Stimulated activated CD8-positive, alpha-beta memory T cell treated with anti-CD3 and anti-CD28 coated beads, Interleukin-2, amount 100 ng/mL, for 48 hours (primary cell): ENCODE measurements around the gene ASB10.

ENCODE experiments used
- DNase-seq, 2 donors: peaks; one replicate each; pipeline ENCODE4 v3.0.0-alpha.2; 2020; ENCODE audit warnings: low read depth in 2 of 2

ASB10 gene

DNA sequence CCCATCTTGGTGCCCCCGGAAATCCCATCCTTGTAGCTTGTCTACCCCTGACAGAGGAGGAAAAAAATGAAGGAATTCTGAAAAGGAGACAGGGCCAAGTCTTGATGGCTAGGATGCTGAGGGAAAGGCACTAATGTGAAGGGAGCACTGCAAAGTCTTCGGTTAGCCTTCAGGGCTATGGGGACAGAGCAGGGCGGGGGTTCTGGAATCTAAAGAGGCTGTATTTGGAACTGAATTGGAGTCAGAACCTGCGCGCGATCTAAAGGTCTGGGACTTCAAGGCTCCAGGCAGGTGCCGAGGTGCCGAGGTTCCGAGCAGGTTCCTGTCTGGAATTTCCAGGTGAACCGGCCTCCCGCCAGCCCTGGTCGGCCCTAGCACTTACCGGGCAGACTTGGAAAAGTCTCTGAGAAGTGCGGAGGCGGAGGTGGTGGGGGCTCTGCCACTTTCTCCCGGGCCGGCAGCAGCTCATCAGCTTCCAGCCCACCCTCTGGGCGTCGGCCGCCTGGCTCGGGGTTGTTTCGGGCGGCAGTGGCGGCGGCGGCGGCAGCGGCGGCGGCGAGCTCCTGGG, 20.3 kb downstream of the ASB10 start:
- no peak for DNase-seq

- DNase-seq: no peak
Measured at GRCh38 chr7:151161757-151162156, 25.3 kb downstream of the ASB10 start.

DNA sequence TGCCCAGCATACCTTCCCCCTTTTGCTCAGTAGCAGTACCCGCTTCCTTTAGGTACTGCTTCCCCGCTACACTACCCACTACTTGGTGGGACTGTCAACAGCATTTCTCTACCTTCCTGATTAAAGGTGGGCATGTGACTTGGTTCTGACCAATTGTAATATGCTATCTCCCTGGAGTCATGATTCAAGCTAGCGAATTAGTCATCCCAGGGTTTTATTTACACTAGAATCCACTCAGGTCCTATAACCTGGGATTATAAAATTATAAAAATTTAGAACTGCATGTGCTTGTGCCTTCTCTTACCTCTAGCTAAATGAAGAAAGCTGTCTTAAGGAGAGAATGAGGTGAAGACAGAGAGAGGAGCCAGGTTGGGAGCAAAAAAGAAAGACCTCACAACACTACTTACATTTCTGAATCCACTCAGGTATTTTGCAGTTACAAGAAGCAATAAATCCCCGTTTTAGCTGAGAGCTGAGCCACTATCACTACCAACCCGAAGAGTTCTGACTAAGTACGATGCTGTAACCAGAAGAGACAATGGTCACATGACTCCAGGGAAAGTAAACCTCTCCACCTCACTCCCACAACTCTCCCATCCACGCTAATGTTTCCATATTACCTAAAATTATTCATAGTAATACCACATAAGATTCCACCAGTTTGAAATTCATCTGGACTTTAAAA, 29.3 kb downstream of the ASB10 start:
- DNase-seq: no peak

DNA sequence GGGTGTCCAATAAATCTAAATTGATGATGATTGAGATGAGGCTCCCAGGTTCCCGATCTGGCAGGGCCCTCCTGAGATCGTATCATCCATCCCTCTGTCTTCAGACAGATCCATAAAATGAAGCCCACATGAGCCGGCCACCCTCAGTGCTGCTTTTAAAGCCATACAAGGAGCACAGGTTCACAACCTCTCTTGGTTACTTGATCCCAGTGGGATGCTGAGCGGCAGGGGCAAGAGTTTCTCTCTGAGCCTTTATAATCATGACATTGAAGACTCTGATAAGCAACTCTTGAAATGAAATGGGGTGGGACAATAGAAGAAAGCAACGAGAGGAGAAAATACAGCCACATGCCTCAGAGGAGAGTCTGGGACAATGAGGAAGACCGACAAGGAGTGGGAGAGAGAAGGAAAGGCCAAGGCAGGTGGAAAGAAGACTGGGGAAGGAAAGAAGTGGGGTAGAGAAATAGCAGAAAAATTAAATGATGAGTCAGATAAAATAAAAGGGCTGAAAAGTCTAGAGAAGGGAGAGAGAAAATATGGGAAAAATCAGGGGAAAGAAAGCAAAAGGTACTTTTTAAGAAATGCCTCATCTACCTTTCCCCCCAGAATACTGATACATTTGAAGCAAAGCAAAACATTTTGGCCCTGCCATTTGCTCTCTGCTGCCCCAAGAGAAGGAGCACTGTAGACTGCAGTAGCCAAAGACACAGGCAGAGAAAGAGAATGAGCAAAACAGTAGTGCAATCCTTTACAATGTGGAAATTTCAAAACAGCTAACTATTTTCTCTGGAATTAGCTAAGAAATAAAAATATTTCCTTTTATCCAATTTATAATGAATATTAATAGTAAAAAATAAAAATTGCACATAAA, 34.2 kb downstream of the ASB10 start:
- no peak for DNase-seq

GRCh38 chr7:151150388-151150787, 36.7 kb downstream of the ASB10 start:
- DNase-seq: no peak

- DNase-seq: no peak
Measured at GRCh38 chr7:151148319-151149259, 38.5 kb downstream of the ASB10 start.

GRCh38 chr7:151146761-151147160, 40.3 kb downstream of the ASB10 start:
- no peak for DNase-seq

DNA sequence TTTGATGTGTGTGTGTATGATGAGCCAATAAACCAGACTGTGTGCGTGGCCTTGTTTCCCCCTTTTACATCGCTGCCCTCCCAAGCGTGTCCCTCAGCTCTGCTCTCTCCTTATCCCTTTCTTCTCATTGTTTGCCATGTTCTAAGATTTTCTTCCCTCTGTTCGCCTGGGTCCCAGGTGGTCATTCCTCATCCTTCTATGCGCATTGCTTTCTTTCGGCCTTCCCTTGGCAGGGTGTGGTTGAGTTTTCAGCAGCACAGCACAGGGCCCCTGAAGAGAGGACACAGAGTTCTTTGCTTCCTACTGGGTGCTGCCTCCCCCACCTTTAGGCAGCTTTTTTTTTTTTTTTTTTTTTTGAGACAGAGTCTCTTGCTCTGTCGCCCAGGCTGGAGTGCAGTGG, 42.7 kb downstream of the ASB10 start:
- DNase-seq: no peak

GRCh38 chr7:151143261-151144015, 43.6 kb downstream of the ASB10 start:
- DNase-seq: no peak

- no peak for DNase-seq
Measured at GRCh38 chr7:151142686-151143040, 44.4 kb downstream of the ASB10 start.

DNA sequence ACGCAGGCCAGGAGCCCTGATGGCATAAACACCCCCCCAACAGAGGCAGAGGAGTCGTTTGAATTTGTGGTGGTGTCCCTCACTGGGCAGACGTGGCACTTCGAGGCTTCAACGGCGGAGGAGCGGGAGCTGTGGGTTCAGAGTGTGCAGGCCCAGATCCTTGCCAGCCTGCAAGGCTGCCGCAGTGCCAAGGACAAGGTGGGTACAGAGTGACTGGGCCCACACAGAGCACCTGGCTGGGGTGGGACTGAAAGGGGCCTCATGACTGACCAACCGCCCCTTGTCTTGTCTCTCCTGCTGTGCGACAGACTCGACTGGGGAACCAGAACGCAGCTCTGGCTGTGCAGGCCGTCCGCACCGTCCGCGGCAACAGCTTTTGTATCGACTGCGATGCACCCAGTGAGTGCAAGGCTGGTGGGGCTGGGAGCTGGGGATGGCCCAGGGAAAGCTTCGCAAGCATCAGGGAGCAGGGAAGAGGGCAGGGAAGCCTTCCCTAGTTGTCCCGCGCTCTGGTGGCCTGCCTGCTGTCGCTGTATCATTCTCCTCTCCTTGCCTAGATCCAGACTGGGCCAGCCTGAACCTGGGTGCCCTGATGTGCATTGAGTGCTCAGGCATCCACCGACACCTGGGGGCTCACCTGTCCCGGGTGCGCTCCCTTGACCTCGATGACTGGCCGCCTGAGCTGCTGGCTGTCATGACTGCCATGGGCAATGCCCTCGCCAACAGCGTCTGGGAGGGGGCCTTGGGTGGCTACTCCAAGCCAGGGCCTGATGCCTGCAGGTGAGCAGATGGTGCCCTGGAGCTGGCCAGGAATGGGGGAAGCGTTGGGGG, 45.0 kb downstream of the ASB10 start:
- no peak for DNase-seq

DNA sequence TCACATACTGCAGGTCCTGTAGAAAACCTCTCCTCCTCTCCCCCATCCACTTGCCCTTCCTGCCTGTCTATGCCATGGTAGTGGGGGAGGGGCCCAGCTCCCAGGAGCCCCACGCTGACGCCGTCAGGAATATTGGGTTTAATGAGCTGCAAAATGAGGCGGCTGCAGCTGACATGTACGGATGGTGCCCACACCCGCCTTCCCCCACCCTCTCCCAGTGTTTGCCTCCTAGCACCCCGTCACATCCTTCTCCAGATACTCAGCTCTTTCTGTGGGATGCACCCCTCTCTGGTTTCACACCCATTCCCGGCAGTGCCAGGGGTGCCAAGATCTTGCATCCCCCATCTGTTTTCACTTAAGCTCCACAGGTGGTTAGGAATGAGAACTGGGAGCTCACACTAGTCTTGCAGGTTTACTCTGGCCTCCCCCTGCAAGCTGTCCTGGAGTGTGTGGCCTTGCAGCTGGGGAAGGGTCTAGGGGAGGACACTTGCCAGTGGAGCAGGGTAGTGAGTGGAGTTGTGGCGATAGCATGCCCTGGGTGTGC, 45.7 kb downstream of the ASB10 start:
- no peak for DNase-seq

GRCh38 chr7:151140826-151141225, 46.2 kb downstream of the ASB10 start:
- no peak for DNase-seq

DNA sequence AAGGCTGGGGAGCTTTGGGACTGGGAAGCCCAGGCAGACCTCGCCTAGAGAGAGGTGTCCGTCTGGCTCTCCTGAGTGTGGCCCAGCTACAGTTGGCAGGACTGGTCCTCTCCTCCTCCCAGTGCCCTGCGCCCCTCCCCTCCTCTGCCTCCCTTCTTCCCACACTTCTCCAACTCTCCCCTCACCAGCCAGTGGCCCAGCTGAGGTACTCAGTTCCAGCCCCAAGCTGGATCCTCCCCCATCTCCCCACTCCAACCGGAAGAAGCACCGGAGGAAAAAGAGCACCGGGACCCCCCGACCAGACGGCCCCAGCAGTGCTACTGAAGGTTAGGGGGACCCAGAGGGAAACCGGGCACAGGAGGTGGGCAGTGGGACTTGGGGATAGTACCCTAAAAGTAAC, 47.3 kb downstream of the ASB10 start:
- no peak for DNase-seq

DNA sequence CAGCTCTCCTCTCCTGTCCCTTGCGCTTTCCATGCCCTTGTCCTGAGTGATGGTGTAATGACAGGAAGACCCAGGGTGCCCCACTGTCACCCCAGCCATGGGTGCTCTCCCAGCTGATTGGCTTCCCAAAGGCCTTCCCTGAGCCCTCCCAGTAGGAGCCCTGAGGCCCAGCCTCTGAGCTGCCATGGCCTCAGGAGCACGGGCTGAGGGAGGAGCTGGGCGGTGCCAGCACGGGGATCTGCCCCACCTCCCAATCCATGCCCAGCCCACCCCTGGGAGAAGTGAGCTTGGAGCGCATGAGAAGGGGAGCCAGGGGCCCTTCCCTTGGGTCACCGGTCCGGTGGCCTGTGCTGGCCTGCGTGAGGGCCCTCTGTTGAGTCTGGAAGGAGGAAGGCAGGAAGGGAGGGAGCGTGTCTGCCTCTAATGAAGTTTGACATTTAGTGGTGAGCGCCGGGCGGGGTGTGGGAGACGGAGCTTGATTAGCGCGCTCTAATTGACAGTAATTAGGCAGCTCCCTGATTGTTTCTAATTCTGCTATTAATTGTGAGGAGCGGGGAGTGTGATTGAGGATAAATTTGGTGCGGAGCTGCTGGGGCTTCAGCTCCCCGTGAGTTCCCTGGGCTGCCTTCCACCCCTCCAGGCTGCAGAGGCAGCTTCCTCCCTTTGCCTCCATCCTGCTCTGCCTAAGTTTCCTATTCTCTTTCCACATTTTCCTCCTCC, 47.8 kb downstream of the ASB10 start:
- DNase-seq: no peak

- no peak for DNase-seq
Measured at GRCh38 chr7:151138153-151138851, 48.7 kb downstream of the ASB10 start.

DNA sequence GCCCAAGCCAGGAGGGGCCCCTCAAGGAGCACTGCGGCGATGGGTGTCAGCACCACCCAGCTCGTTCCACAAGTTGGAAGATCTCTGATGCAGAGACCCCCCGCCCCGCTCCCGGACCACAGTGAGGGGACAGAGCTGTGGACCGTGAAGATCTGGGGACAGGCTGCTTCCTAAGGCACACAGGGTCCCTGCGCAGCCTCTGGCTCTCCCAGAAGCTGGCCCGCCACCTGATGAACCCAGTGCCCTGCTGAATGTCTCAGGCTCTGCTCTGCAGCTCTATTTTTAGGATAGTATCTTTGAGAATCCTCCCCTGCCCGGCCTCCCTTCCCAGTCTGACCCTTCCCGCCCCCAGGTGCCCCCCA, 49.3 kb downstream of the ASB10 start:
- no peak for DNase-seq

- DNase-seq: no peak
Measured at GRCh38 chr7:151137076-151137675, 49.9 kb downstream of the ASB10 start.
